Measurements from ENCODE around the gene C17orf107. TPM values are rescaled to one million over a fixed set of nuclear protein-coding genes. Genes with fewer than 3 reads are reported as not detected.

The C17orf107 gene
- total and polyA plus RNA-seq, 2 of the 13 experiments (the other 11 are each of a cell fraction or from before 2014, with no cell fraction given) = 0.20 to 0.59 TPM

- no peak for TF ChIP-seq RERE (CRISPR knock-in tag; IDR thresholded peaks at IDR 0.05; ENCODE audit: low read depth)
- no peak; the same call in 1 of the 2 replicates for TF ChIP-seq GPN1 (CRISPR knock-in tag; IDR thresholded peaks at IDR 0.05; ENCODE audit: borderline replicate concordance)
- no peak for TF ChIP-seq EZH2 (conservative IDR thresholded peaks at IDR 0.05; ENCODE audit: low read depth, low read length)
- no peak for TF ChIP-seq ZNF414 (CRISPR knock-in tag; IDR thresholded peaks at IDR 0.05)
- 0 out of 2 replicates have a peak, but pooled peaks have one; percentile 47 for TF ChIP-seq ZNF713 (CRISPR knock-in tag; IDR thresholded peaks at IDR 0.05)
- TF ChIP-seq ZNF20 (CRISPR knock-in tag; IDR thresholded peaks at IDR 0.05) = peak; percentile 63; the same call in 1 of the 2 replicates
- TF ChIP-seq ZNF850 (CRISPR knock-in tag; conservative IDR thresholded peaks at IDR 0.05) = 0 out of 2 replicates have a peak, but pooled peaks have one; percentile 45
- no peak for TF ChIP-seq MAFG (CRISPR knock-in tag; IDR thresholded peaks at IDR 0.05)
- TF ChIP-seq ZNF510 (CRISPR knock-in tag; IDR thresholded peaks at IDR 0.05; ENCODE audit: low read depth) = no peak
- TF ChIP-seq ZNF619 (CRISPR knock-in tag; IDR thresholded peaks at IDR 0.05) = no peak
- TF ChIP-seq JUNB (CRISPR knock-in tag; IDR thresholded peaks at IDR 0.05; ENCODE audit: borderline replicate concordance) = no peak
- no peak for TF ChIP-seq NFKBIZ (CRISPR knock-in tag; IDR thresholded peaks at IDR 0.05)
- TF ChIP-seq GATA4 (IDR thresholded peaks at IDR 0.05; ENCODE audit: borderline replicate concordance, low read depth) = peak; percentile 66; the same call in 1 of the 2 replicates
- no peak for TF ChIP-seq ONECUT2 (CRISPR knock-in tag; IDR thresholded peaks at IDR 0.05)
- TF ChIP-seq SMAD9 (CRISPR knock-in tag; IDR thresholded peaks at IDR 0.05) = 0 out of 2 replicates have a peak, but pooled peaks have one; percentile 57
- TF ChIP-seq KLF11 (CRISPR knock-in tag; IDR thresholded peaks at IDR 0.05) = no peak
- no peak; the same call in 1 of the 2 replicates for TF ChIP-seq TOE1 (CRISPR knock-in tag; IDR thresholded peaks at IDR 0.05)
- TF ChIP-seq ZNF557 (CRISPR knock-in tag; IDR thresholded peaks at IDR 0.05) = no peak
- TF ChIP-seq CCAR2 (optimal IDR thresholded peaks at IDR 0.05; ENCODE audit: low read depth, low read length) = no peak
- TF ChIP-seq PLRG1 (conservative IDR thresholded peaks at IDR 0.05) = no peak
- TF ChIP-seq MTA1 (CRISPR knock-in tag; IDR thresholded peaks at IDR 0.05; ENCODE audit: borderline replicate concordance) = peak; percentile 32; the same call in 1 of the 2 replicates
- TF ChIP-seq ZNF317 (CRISPR knock-in tag; IDR thresholded peaks at IDR 0.05) = peak; percentile 43; the same call in 1 of the 2 replicates
- TF ChIP-seq MAZ (IDR thresholded peaks at IDR 0.05; ENCODE audit: borderline replicate concordance, low read depth, low read length) = peak; percentile 88; the same call in 1 of the 2 replicates
- TF ChIP-seq MAZ (CRISPR knock-in tag; IDR thresholded peaks at IDR 0.05; ENCODE audit: low read depth) = no peak; the same call in 1 of the 2 replicates
- TF ChIP-seq SCMH1 (CRISPR knock-in tag; IDR thresholded peaks at IDR 0.05; ENCODE audit: borderline replicate concordance) = no peak
- peak; percentile 69; the same call in 1 of the 2 replicates for TF ChIP-seq ARHGAP35 (CRISPR knock-in tag; IDR thresholded peaks at IDR 0.05; ENCODE audit: borderline replicate concordance)
Measured at GRCh38 chr17:4948166-4948930, 49.0 kb downstream of the C17orf107 start, which contains the start of gene PFN1 (continued).

Measured in HepG2 (cell line).